Activated CD8-positive, alpha-beta T cell treated with anti-CD3 and anti-CD28 coated beads for 36 hours (primary cell): ENCODE data around the gene SLC37A4. TPM values are rescaled to one million over a fixed set of nuclear protein-coding genes. Genes with fewer than 3 reads are reported as not detected.
A peak's percentile ranks its signal among the peaks of the same experiment; 100 is the strongest.

Source experiments
- ATAC-seq: fragments of 200-7000 bp; cut with Tn5 transposase; one replicate; pipeline ENCODE4 v1.10.0; 2021; ENCODE audit warnings: mild to moderate bottlenecking, moderate library complexity
- CTCF ChIA-PET: fragments of 350-600 bp; sonication (Branson Sonifier 250); formaldehyde crosslinking; loops from one replicate; lab custom pipeline; 2021; ENCODE audit warnings: antibody characterized with exemption; lab: Charles Lee
- POLR2A ChIA-PET: fragments of 350-600 bp; sonication (Branson Sonifier 250); formaldehyde crosslinking; loops from one replicate; lab custom pipeline; 2021; ENCODE audit warnings: antibody characterized with exemption; lab: Charles Lee
- DNase-seq: peaks from one replicate; pipeline ENCODE4 v3.0.0-alpha.2; 2020
- H3K27ac Mint-ChIP-seq: one replicate; pipeline ENCODE4 v1.8.0; 2021; ENCODE audit warnings: mild to moderate bottlenecking, mixed read lengths
- H3K27me3 Mint-ChIP-seq: one replicate; pipeline ENCODE4 v1.8.0; 2021; ENCODE audit warnings: mixed read lengths
- H3K36me3 Mint-ChIP-seq: one replicate; pipeline ENCODE4 v1.8.0; 2021; ENCODE audit warnings: low read depth, mixed read lengths
- H3K4me1 Mint-ChIP-seq: one replicate; pipeline ENCODE4 v1.8.0; 2021; ENCODE audit warnings: low read depth, mixed read lengths
- H3K4me3 Mint-ChIP-seq: one replicate; pipeline ENCODE4 v1.8.0; 2021; ENCODE audit warnings: mild to moderate bottlenecking, moderate library complexity, mixed read lengths
- H3K9me3 Mint-ChIP-seq: one replicate; pipeline ENCODE4 v1.8.0; 2021; ENCODE audit warnings: mixed read lengths
- intact Hi-C: fragments of 100-400 bp; cut with micrococcal nuclease; formaldehyde crosslinking; loops from one replicate; pipeline ENCODE4 v1.10.0; 2022
- total RNA-seq, 2 experiments: library from RNA; stranded (reverse); gene quantifications; one replicate each; pipeline ENCODE4 v1.2.3, GENCODE V29; 2021
- TF ChIP-seq, protein P1 (sequence below): fragments of 200-600 bp; IDR thresholded peaks from one replicate; pipeline ENCODE4 v1.8.0; 2022; ENCODE audit warnings: antibody characterized with exemption, mild to moderate bottlenecking

The SLC37A4 gene
- total RNA-seq, 2 experiments from 2014 or later, result 32.4 to 35.2 TPM

DNA sequence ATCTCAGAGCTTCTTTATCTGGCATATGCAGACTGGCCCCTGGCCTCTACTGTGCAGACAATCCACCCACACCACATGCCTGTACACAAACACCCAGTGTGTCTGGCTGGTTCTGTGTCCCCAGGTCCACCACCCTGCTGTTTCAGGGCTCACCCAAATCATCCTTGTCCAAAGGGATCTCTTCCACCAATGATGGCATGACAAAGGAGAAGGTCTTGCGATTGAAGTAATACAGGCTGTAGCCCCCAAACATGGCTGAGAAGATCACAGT, 1.7 kb downstream of the SLC37A4 start:
- peak overlapping the region; percentile 70 for H3K4me3 Mint-ChIP-seq
- CTCF ChIA-PET, result no interaction called here

DNA sequence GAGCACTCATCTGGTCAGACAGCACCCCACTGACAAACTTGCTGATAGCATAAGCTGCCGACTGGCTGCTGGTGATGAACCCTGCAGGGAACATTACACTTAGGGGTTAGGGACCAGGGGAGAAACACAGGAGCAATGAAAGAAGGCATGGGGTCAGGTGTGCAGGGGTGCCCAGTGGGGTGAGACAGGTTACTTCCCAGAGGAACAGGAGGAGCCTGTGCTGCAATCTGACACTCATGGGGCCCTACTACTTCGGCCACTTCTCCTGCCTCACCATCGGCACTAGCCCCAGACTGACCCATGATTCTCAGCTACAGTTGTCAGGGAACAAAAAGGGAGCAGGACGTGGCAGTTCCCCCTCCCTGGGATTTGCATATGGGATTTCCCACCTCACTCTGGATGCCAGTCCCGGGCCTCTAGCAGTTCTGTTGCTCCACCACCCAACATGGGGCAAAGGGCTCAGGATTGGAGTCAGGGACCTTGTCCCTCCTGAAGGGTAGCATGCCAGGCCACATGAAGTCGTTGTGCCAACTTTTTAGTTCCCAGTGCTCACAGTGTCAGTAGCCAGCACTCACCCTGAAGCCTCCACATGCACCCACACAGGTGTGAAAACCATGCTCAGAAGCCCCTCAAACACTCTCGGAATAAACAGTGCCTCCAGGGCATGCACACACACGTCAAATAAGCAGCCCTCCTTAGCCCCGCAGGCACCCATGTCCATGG, 2.2 kb downstream of the SLC37A4 start:
- H3K4me3 Mint-ChIP-seq, result peak overlapping the region; percentile 70
- intact Hi-C loops, result no loop called here
- peaks cover 33% of the 10 kb centered on the region for H3K36me3 Mint-ChIP-seq
- no peak for DNase-seq
- peaks cover 40% of the 10 kb centered on the region for H3K4me1 Mint-ChIP-seq
- POLR2A ChIA-PET, result interaction anchor here (0.6 to 8.4 kb wide), 6 partner anchors 11 to 168 kb away, joined by 3 to 98 read pairs (median 3); partner anchors contain the start of genes CENATAC, RPS25 and TRAPPC4
- peak overlapping the region; percentile 90 for H3K27ac Mint-ChIP-seq
- no peaks in the 10 kb centered on the region for H3K9me3 Mint-ChIP-seq
- TF ChIP-seq, protein P1, sequence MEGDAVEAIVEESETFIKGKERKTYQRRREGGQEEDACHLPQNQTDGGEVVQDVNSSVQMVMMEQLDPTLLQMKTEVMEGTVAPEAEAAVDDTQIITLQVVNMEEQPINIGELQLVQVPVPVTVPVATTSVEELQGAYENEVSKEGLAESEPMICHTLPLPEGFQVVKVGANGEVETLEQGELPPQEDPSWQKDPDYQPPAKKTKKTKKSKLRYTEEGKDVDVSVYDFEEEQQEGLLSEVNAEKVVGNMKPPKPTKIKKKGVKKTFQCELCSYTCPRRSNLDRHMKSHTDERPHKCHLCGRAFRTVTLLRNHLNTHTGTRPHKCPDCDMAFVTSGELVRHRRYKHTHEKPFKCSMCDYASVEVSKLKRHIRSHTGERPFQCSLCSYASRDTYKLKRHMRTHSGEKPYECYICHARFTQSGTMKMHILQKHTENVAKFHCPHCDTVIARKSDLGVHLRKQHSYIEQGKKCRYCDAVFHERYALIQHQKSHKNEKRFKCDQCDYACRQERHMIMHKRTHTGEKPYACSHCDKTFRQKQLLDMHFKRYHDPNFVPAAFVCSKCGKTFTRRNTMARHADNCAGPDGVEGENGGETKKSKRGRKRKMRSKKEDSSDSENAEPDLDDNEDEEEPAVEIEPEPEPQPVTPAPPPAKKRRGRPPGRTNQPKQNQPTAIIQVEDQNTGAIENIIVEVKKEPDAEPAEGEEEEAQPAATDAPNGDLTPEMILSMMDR, result no peak
- no peak for ATAC-seq
- CTCF ChIA-PET, result no interaction called here
- H3K27me3 Mint-ChIP-seq, result no peaks in the 10 kb centered on the region

More for the DNA sequence above, 1.7 kb downstream of the SLC37A4 start:
- peak overlapping the region; percentile 90 for H3K27ac Mint-ChIP-seq
- peaks cover 28% of the 10 kb centered on the region for H3K36me3 Mint-ChIP-seq
- no peak for DNase-seq
- intact Hi-C loops, result no loop called here
- no peak for ATAC-seq
- POLR2A ChIA-PET, result interaction anchor here (0.6 to 8.4 kb wide), 5 partner anchors 12 to 57 kb away, joined by 3 to 98 read pairs (median 3); partner anchors contain the start of genes CENATAC, RPS25 and TRAPPC4
- no peaks in the 10 kb centered on the region for H3K9me3 Mint-ChIP-seq
- no peaks in the 10 kb centered on the region for H3K27me3 Mint-ChIP-seq
- TF ChIP-seq, protein P1, result no peak
- H3K4me1 Mint-ChIP-seq, result peaks cover 37% of the 10 kb centered on the region

DNA sequence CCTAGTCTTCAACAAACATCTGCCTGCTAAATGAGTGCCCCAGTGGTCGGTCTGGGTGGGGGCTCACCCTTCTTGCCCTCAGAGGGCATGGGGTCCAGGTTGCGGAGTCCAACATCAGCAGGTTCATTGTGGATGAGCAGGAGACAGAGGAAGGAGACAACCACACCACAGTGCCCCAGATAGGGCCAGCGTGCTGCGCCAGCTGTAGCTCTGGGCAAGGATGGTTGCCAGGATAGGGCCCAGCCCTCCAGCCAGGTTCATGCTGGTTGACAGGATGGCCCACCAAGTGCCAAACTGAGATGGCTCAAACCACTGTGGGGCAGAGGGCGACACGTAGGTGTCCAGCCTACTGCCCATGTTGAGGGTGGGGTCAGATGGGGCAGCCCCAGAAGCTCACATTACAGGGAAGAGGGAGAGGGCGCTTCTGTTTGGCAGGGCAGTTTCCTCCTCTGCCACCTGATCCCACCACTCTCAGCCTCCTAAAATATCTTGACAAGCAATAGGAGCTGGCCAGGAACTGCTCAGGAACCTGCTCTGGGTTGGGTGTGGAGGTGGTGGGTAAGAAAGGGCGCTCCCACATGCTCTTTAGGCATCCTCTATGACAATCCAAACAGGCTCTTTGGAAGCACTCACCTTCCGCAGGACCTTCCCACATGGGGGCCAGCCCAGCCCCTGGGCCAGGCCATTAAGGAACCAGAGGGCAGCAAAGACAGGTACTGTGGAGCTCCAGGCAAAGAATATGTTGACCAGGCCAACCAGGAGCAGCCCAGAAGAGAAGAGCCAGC, 2.9 kb downstream of the SLC37A4 start:
- Mint-ChIP-seq H3K4me1 (peaks cover 45% of the 10 kb centered on the region), H3K27me3 (no peaks in the 10 kb centered on the region), H3K9me3 (no peaks in the 10 kb centered on the region), H3K36me3 (peaks cover 38% of the 10 kb centered on the region), H3K4me3 (no peak overlapping the region), H3K27ac (no peak overlapping the region)
- ChIA-PET POLR2A (interaction anchor here (0.6 to 8.4 kb wide), 5 partner anchors 11 to 169 kb away, joined by 3 to 98 read pairs (median 3); partner anchors contain the start of genes CENATAC, RPS25 and TRAPPC4), CTCF (interaction anchor here (1.3 kb wide), 1 partner anchor 28 kb away, joined by 4 read pairs; no protein-coding TSS in a partner anchor)
- TF ChIP-seq, protein P1, result no peak
- DNase-seq (no peak), ATAC-seq (no peak)
- intact Hi-C loops, result no loop called here

DNA sequence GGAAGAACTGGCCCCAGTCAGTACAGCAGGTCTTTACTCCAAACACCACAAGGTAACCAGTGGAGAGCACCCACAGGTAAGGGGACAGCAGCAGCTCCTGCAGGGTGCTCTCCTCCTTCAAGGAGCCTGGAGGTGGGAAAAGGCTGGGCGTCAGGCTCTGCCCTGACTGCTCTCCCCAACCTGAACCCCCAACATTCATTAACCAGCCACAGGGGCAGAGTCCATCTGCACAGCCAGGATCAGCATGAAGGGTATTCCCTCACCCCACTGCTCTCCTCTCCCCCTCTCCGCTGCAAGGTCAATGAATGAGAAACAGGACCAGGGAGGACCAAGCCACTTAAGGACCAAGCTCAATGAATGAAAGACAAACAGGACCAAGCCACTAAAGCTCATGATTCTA, 3.7 kb downstream of the SLC37A4 start:
- ChIA-PET CTCF (interaction anchor here (1.3 kb wide), 2 partner anchors 29 to 296 kb away, joined by 3 to 4 read pairs; no protein-coding TSS in a partner anchor), POLR2A (interaction anchor here (1.2 to 8.4 kb wide), 2 partner anchors 10 to 68 kb away, joined by 4 to 98 read pairs; partner anchors contain the start of genes RPS25 and TRAPPC4)
- DNase-seq (no peak), ATAC-seq (no peak)
- no peaks in the 10 kb centered on the region for H3K27me3 Mint-ChIP-seq
- TF ChIP-seq, protein P1, result no peak
- H3K9me3 Mint-ChIP-seq, result no peaks in the 10 kb centered on the region
- H3K27ac Mint-ChIP-seq, result peak overlapping the region; percentile 21
- intact Hi-C loops, result no loop called here
- peaks cover 43% of the 10 kb centered on the region for H3K36me3 Mint-ChIP-seq
- H3K4me1 Mint-ChIP-seq, result peaks cover 48% of the 10 kb centered on the region
- H3K4me3 Mint-ChIP-seq, result no peak overlapping the region
